GM03348 (cell line): ENCODE measurements around the gene CYTH2.
A peak's percentile ranks its signal among the peaks of the same experiment; 100 is the strongest.
"Not testable (repeated sequence)": the region's sequence is repeated elsewhere in the genome, so short reads cannot be mapped to it uniquely, and the experiment has no call there.

Source experiments
- DNase-seq: peaks from one replicate; pipeline ENCODE4 v3.0.0; 2012; ENCODE audit warnings: low spot score

The CYTH2 gene

GRCh38 chr19:48511800-48512503, 42.8 kb downstream of the CYTH2 start, which contains the start of gene LMTK3:
Gene LMTK3, minus strand, starts transcription at chr19:48511835. Its CDS starts 259 bp downstream, at chr19:48511576.
- no peak for DNase-seq

DNA sequence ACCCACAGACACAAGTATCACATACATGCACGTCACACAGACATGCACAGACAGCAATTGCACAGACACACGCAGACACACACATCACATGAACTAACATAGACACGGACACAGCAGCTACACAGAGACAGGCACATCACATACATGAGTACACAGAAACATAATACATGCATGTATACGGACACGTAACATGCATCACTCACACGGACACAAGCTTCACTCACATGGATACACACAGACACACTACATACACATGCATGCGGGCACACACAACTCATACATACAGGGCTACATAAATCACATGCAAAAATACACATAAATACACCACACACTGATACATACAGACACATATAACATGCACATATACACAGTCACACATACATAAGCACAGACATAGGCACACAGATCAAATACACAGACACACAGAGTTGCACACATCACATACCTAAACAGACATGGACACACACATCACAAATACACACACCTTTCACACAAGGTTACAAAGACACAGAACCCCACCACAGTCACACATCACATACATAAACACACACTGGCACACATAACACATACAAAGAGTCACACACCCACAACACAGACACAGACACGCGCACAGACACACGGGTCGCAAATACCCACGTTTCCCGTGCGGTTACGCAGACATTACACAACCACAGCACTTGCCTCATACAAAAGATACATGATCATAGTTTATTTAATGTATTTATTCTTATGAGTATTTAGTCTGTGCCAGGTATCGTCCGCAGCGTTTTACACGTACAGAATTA, 43.5 kb downstream of the CYTH2 start:
- DNase-seq: no peak

GRCh38 chr19:48513289-48514122, 44.3 kb downstream of the CYTH2 start:
- peak; percentile 66 for DNase-seq

GRCh38 chr19:48514123-48514458, 44.9 kb downstream of the CYTH2 start:
- DNase-seq: no peak

DNA sequence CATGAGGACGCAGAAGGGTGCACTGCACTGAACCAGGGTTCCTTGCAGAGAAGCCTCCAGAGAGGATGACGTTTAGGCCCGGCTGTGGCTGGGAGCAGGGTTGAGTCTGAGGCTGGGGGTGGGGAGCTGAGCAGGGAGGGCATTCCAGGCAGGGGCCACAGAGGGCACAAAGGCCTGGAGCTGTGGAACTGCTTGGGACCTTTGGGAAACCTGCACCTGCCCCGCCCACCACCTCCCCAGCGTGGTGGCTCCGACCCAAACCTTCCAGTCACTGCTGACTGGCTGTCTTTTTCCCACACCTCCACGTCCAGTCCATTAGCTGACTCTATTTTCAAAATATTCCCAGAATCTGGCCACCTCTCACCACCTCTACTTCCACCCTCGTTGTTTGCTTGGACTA, 47.4 kb downstream of the CYTH2 start:
- DNase-seq: no peak

DNA sequence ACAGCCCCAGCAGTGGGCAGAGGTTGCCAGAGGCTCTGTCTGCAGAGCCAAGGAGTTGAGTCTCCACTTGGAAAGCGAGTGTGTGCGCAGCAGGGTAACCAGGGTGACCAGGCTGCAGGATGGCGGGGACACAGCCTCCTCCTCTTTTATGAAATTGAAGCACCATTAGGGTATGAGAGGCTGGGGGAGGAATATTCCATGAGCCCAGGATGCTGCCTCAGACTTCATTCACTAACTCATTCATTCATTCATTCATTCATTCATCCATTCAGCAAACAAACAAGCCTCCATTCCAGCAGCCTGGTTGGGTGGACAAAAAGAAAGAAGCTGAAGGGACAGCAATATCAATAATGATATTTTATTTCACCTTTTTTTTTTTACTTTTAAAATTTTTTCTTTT, 49.0 kb downstream of the CYTH2 start:
- no peak for DNase-seq

DNA sequence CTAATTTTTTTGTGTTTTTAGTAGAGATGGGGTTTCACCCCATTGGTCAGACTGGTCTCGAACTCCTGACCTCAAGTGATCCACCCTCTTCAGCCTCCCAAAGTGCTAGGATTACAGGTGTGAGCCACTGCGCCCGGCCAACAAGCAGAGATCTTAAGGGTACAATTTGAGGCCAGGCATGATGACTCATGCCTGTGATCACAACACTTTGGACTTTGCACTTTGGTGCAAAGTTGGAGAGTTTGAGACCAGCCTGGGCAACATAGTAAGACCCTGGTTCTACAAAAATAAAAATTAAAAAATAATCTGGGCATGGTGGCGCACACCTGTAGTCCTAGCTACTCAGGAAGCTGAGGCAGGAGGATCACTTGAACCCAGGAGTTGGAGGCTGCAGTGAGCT, 50.3 kb downstream of the CYTH2 start:
- not testable (repeated sequence) for DNase-seq

- DNase-seq: no peak
Measured at GRCh38 chr19:48520134-48520533, 51.0 kb downstream of the CYTH2 start.

- no peak for DNase-seq
Measured at GRCh38 chr19:48524221-48524620, 55.1 kb downstream of the CYTH2 start.

GRCh38 chr19:48524732-48525131, 55.6 kb downstream of the CYTH2 start:
- DNase-seq: no peak

- no peak for DNase-seq
Measured at GRCh38 chr19:48529156-48529555, 60.0 kb downstream of the CYTH2 start.

DNA sequence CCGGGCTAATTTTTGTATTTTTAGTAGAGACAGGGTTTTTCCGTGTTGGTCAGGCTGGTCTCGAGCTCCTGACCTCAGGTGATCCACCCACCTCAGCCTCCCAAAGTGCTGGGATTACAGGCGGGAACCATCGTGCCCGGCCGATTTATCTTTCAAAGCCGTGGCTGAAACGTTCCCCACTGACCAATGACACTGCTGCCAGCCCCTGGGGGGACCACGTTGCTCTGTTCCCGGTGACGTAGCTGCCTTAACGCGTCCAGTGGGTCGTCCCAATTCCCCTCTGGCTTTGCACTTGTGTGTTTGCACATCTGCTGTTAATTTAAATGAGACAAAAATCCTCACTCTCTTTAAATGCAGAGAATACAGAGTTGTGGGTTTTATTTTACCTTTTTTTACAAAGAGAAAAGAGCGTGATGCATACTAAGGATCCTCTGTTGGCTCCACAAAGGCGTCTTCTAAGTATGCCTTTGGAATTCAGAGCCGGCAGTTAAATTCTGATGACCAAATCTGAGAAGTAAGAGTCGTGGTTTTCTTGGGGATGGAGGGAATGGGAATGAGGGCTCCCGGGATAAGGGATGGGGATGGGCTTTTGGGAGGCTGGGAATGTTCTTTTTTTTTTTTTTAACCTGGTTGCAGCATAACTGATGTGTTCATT, 61.0 kb downstream of the CYTH2 start:
- DNase-seq: no peak

GRCh38 chr19:48530770-48531169, 61.6 kb downstream of the CYTH2 start:
- DNase-seq: no peak
